Mesenchymal stem cell (in vitro differentiated cells and primary cell): Measurements from ENCODE around the gene DMWD.

Experiments used
- DNase-seq: peaks from one replicate; pipeline ENCODE4 v3.0.0-alpha.2; 2013
- H2AFZ ChIP-seq: one replicate; pipeline ENCODE4 v1.6.1; 2013; ENCODE audit warnings: low read depth, mild to moderate bottlenecking, control low read depth, inconsistent platforms, low read length, moderate library complexity
- H2AK5ac ChIP-seq: 2 replicates; pipeline ENCODE4 v1.6.1; 2013; ENCODE audit warnings: low read length, moderate library complexity, mild to moderate bottlenecking, inconsistent platforms; ENCODE audit not compliant: severe bottlenecking
- H2BK120ac ChIP-seq: one replicate; pipeline ENCODE4 v1.6.1; 2013; ENCODE audit warnings: low read depth, mild to moderate bottlenecking, inconsistent platforms, low read length, moderate library complexity
- H2BK12ac ChIP-seq, 2 experiments: one replicate each; pipeline ENCODE4 v1.6.1; 2013; ENCODE audit warnings: inconsistent platforms in 2 of 2, low read length in 2 of 2, mild to moderate bottlenecking in 2 of 2, moderate library complexity in 2 of 2, control low read depth in 1 of 2
- H2BK15ac ChIP-seq: one replicate; pipeline ENCODE4 v1.6.1; 2013; ENCODE audit warnings: mild to moderate bottlenecking, low read depth, inconsistent platforms; ENCODE audit not compliant: poor library complexity, severe bottlenecking
- H2BK5ac ChIP-seq: 2 replicates; pipeline ENCODE4 v1.6.1; 2013; ENCODE audit warnings: low read depth, mild to moderate bottlenecking, low read length, control low read depth, inconsistent platforms; ENCODE audit not compliant: poor library complexity, severe bottlenecking
- H3K14ac ChIP-seq, 2 experiments: one replicate each; pipeline ENCODE4 v1.6.1; 2013; ENCODE audit warnings: inconsistent platforms in 2 of 2, low read length in 2 of 2, control low read depth in 1 of 2, mild to moderate bottlenecking in 1 of 2, moderate library complexity in 1 of 2
- H3K18ac ChIP-seq, 2 experiments: one replicate each; pipeline ENCODE4 v1.6.1; 2013; ENCODE audit warnings: inconsistent platforms in 2 of 2, low read length in 2 of 2, control low read depth in 1 of 2, low read depth in 1 of 2, mild to moderate bottlenecking in 1 of 2
- H3K23ac ChIP-seq, 2 experiments: one replicate each; pipeline ENCODE4 v1.6.1; 2013; ENCODE audit warnings: inconsistent platforms in 2 of 2, low read length in 2 of 2, mild to moderate bottlenecking in 2 of 2, moderate library complexity in 2 of 2, control low read depth in 1 of 2
- H3K27ac ChIP-seq: 2 replicates; pipeline ENCODE4 v1.5.1; 2013; ENCODE audit warnings: mild to moderate bottlenecking, moderate library complexity, low read length, control low read depth, inconsistent platforms; ENCODE audit not compliant: poor library complexity, severe bottlenecking
- H3K27me3 ChIP-seq, 2 experiments: 2 replicates each; pipeline versions ENCODE4 v1.6.1 to v1.7.0; 2013; ENCODE audit warnings: low read length in 2 of 2, mild to moderate bottlenecking in 2 of 2, moderate library complexity in 2 of 2, control low read depth in 1 of 2, inconsistent platforms in 1 of 2; ENCODE audit not compliant: control insufficient read depth in 1 of 2, insufficient read depth in 1 of 2
- H3K36me3 ChIP-seq, 2 experiments: 2 replicates each; pipeline versions ENCODE4 v1.6.1 to v1.7.0; 2013; ENCODE audit warnings: low read length in 2 of 2, control low read depth in 1 of 2, inconsistent platforms in 1 of 2, low read depth in 1 of 2, mild to moderate bottlenecking in 1 of 2; ENCODE audit not compliant: insufficient read depth in 2 of 2, control insufficient read depth in 1 of 2
- H3K4ac ChIP-seq, 2 experiments: one replicate each; pipeline ENCODE4 v1.6.1; 2013; ENCODE audit warnings: inconsistent platforms in 2 of 2, low read length in 2 of 2, mild to moderate bottlenecking in 2 of 2, moderate library complexity in 2 of 2, control low read depth in 1 of 2, low read depth in 1 of 2
- H3K4me1 ChIP-seq: 2 replicates; pipeline ENCODE4 v1.6.1; 2013; ENCODE audit warnings: low read depth, low read length, control low read depth; ENCODE audit not compliant: control insufficient read depth, insufficient read depth
- H3K4me2 ChIP-seq: 2 replicates; pipeline ENCODE4 v1.6.1; 2013; ENCODE audit warnings: low read length, mild to moderate bottlenecking, inconsistent platforms; ENCODE audit not compliant: poor library complexity, severe bottlenecking
- H3K4me3 ChIP-seq, 2 experiments: 2 replicates each; pipeline versions ENCODE4 v1.5.1 to v1.7.0; 2013; ENCODE audit warnings: low read length in 2 of 2, mild to moderate bottlenecking in 2 of 2, control low read depth in 1 of 2, low read depth in 1 of 2; ENCODE audit not compliant: insufficient read depth in 1 of 2
- H3K79me1 ChIP-seq: replicated peaks from 2 replicates; pipeline ENCODE4 v1.6.1; 2013; ENCODE audit warnings: mild to moderate bottlenecking, control low read depth, low read length, inconsistent platforms; ENCODE audit not compliant: poor library complexity, severe bottlenecking
- H3K9ac ChIP-seq: 2 replicates; pipeline ENCODE4 v1.7.0; 2013; ENCODE audit warnings: mild to moderate bottlenecking, low read length, moderate library complexity
- H3K9me3 ChIP-seq: 2 replicates; pipeline ENCODE4 v1.7.0; 2013; ENCODE audit warnings: mild to moderate bottlenecking, low read length; ENCODE audit not compliant: control insufficient read depth
- H4K8ac ChIP-seq: one replicate; pipeline ENCODE4 v1.6.1; 2013; ENCODE audit warnings: inconsistent platforms, mild to moderate bottlenecking, low read length, moderate library complexity
- H4K91ac ChIP-seq: one replicate; pipeline ENCODE4 v1.6.1; 2013; ENCODE audit warnings: mild to moderate bottlenecking, low read length, inconsistent platforms
- WGBS: methylation state at CpG from one replicate; pipeline ENCODE4 v1.1.7; 2013; ENCODE audit warnings: mixed read lengths; 5-methylcytosine and 5-hydroxymethylcytosine counted together

The DMWD gene

GRCh38 chr19:45819769-45820168 lies 27.1 kb upstream of the DMWD start:
- Histone ChIP-seq H2AK5ac (no peak overlapping the region), H2AFZ (no peak overlapping the region), H3K18ac (no peak overlapping the region), H3K9me3 (no peaks in the 10 kb centered on the region), H4K8ac (no peak overlapping the region), H3K79me1 (peaks cover 3% of the 10 kb centered on the region), H2BK15ac (no peak overlapping the region), H3K23ac (no peak overlapping the region), H3K4ac (no peak overlapping the region), H2BK5ac (no peak overlapping the region), H3K4me1 (peaks cover 34% of the 10 kb centered on the region), H2BK12ac (no peak overlapping the region), H3K36me3 (peaks cover 66 to 68% of the 10 kb centered on the region in 2 experiments), H3K4me2 (no peak overlapping the region), H2BK120ac (no peak overlapping the region), H3K27me3 (no peaks in the 10 kb centered on the region), H3K9ac (no peak overlapping the region), H3K4me3 (no peak overlapping the region), H3K14ac (no peak overlapping the region), H3K27ac (no peak overlapping the region), H4K91ac (no peak overlapping the region)
- 94% methylated on average over 6 of the region's 6 CpGs for WGBS
- no peak for DNase-seq

- Histone ChIP-seq H3K36me3 (peaks cover 46 to 53% of the 10 kb centered on the region in 2 experiments), H3K18ac (no peak overlapping the region), H4K91ac (no peak overlapping the region), H3K9ac (no peak overlapping the region), H3K27me3 (no peaks in the 10 kb centered on the region), H2BK120ac (no peak overlapping the region), H3K23ac (no peak overlapping the region), H4K8ac (peak overlapping the region; percentile 73), H3K4me2 (no peak overlapping the region), H2BK15ac (no peak overlapping the region), H3K4me1 (peaks cover 36% of the 10 kb centered on the region), H3K9me3 (no peaks in the 10 kb centered on the region), H3K4ac (no peak overlapping the region), H2BK12ac (no peak overlapping the region), H2AK5ac (peak overlapping the region; percentile 44), H3K79me1 (no peaks in the 10 kb centered on the region), H2BK5ac (no peak overlapping the region), H3K14ac (no peak overlapping the region), H3K27ac (no peak overlapping the region), H2AFZ (no peak overlapping the region), H3K4me3 (no peak overlapping the region)
- 80% methylated on average over 19 of the region's 19 CpGs for WGBS
- no peak for DNase-seq
These were observed 25.2 kb upstream of the DMWD start for GRCh38 chr19:45817725-45818301.

- Histone ChIP-seq H3K18ac (peak overlapping the region in 1 of 2 experiments; percentile 5), H3K27ac (peak overlapping the region; percentile 35), H2BK15ac (no peak overlapping the region), H3K9me3 (no peaks in the 10 kb centered on the region), H2AFZ (no peak overlapping the region), H2BK12ac (no peak overlapping the region), H3K79me1 (no peaks in the 10 kb centered on the region), H3K4ac (peak overlapping the region in 1 of 2 experiments; percentile 42), H4K91ac (peak overlapping the region; percentile 52), H4K8ac (peak overlapping the region; percentile 73), H2BK120ac (no peak overlapping the region), H2BK5ac (no peak overlapping the region), H3K4me1 (peaks cover 36% of the 10 kb centered on the region), H2AK5ac (peak overlapping the region; percentile 84), H3K4me3 (no peak overlapping the region), H3K36me3 (peaks cover 40 to 47% of the 10 kb centered on the region in 2 experiments), H3K4me2 (no peak overlapping the region), H3K9ac (peak overlapping the region; percentile 49), H3K23ac (no peak overlapping the region), H3K27me3 (no peaks in the 10 kb centered on the region), H3K14ac (no peak overlapping the region)
- DNase-seq, result peak; percentile 93
- 18% methylated on average over 22 of the region's 24 CpGs for WGBS
These were observed 24.5 kb upstream of the DMWD start for GRCh38 chr19:45817010-45817724.

GRCh38 chr19:45816236-45817009 lies 23.8 kb upstream of the DMWD start:
- H3K4me1 ChIP-seq, result peaks cover 36% of the 10 kb centered on the region
- H3K36me3 ChIP-seq, result peaks cover 35 to 43% of the 10 kb centered on the region in 2 experiments
- H2BK120ac ChIP-seq, result no peak overlapping the region
- no peak overlapping the region for H3K4me3 ChIP-seq
- H2AFZ ChIP-seq, result no peak overlapping the region
- H4K8ac ChIP-seq, result peak overlapping the region; percentile 60
- H3K79me1 ChIP-seq, result no peaks in the 10 kb centered on the region
- no peaks in the 10 kb centered on the region for H3K9me3 ChIP-seq
- no peaks in the 10 kb centered on the region for H3K27me3 ChIP-seq
- H2BK15ac ChIP-seq, result no peak overlapping the region
- peak overlapping the region in 1 of 2 experiments; percentile 49 for H3K18ac ChIP-seq
- no peak overlapping the region for H2BK12ac ChIP-seq
- 65% methylated on average over 6 of the region's 18 CpGs for WGBS
- H4K91ac ChIP-seq, result peak overlapping the region; percentile 52
- no peak overlapping the region for H3K23ac ChIP-seq
- peak overlapping the region; percentile 84 for H2AK5ac ChIP-seq
- peak overlapping the region; percentile 35 for H3K27ac ChIP-seq
- peak overlapping the region; percentile 67 for H3K4me2 ChIP-seq
- H3K4ac ChIP-seq, result peak overlapping the region in 1 of 2 experiments; percentile 42
- DNase-seq, result no peak
- no peak overlapping the region for H3K14ac ChIP-seq
- H3K9ac ChIP-seq, result peak overlapping the region; percentile 49
- no peak overlapping the region for H2BK5ac ChIP-seq
